Glomerular endothelial cell (primary cell): ENCODE measurements around the gene DPH6. TPM values are rescaled to one million over a fixed set of nuclear protein-coding genes. Genes with fewer than 3 reads are reported as not detected.

ENCODE experiments used
- DNase-seq: peaks from one replicate; pipeline ENCODE4 v3.0.0-alpha.2; 2011; ENCODE audit warnings: low read depth, low spot score; ENCODE audit errors: extremely low read depth
- total RNA-seq: library from RNA; depleted of rRNA; stranded (reverse); fragments of >200 nt; gene quantifications from 2 replicates; pipeline ENCODE4 v1.2.3, GENCODE V29; 2015

DPH6 gene
- total RNA-seq, 1 donor from 2014 or later: 3.7 TPM

DNA sequence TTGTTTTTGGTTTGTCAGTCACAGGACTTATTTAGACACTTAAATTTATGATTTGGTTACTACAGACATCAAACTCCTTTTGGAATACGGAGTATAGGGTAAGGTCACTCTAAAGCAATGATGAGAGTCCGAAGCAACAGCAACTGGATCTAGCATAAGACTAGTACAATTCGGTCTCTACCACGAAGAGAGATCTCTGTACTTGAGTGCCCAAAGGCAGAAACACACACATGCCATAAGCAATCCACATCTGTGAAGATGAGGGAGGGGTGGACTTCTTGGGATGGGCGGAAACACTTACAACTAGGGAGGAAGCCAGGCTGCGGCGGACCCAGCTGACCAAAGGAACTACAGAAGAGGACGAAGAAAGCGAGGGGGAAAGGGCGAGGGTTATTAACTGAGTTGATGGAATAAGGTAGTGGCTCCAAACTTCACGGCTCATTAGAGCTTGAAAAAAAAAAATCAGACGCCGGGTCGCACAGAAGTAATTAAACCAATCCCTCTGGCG is 595 bp downstream of the DPH6 start:
- peak; percentile 42 for DNase-seq

DNA sequence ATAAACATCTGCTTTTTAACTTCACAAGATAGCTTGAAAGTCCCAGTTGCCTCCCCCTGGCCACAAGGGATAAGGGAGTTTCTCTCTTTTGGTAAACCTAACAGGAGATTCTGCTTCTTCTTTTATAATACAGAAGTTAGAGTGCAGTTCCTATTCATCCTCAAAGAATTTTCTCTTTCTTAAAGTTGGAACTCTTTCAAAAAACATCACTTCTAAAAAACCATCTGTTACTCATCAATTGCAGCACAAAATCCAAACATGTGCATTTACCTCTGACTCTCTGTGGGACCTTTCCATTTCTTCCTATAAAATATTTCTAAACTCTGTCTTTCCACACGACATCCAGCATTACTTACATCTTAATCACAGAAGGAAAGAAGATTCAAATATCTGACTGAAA is 5.1 kb downstream of the DPH6 start:
- DNase-seq: no peak

DNA sequence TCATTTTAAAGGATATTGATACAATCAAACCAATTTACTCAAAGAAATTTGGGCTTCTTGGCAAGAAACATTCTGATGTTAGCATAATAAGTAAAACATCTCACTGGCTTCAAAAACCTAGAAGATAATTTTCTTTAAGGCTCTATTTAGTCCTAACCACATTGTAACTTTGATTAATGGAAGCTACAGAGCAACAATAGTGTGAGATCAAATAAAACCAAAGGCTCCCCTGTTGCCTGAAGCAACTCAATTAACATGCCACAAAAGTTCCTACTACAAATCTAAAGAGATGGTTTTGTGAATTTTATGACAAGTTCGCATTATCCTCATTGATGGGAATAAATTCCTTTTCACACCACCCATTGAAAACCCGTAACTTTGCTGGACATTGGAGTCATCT is 5.9 kb downstream of the DPH6 start:
- no peak for DNase-seq

DNA sequence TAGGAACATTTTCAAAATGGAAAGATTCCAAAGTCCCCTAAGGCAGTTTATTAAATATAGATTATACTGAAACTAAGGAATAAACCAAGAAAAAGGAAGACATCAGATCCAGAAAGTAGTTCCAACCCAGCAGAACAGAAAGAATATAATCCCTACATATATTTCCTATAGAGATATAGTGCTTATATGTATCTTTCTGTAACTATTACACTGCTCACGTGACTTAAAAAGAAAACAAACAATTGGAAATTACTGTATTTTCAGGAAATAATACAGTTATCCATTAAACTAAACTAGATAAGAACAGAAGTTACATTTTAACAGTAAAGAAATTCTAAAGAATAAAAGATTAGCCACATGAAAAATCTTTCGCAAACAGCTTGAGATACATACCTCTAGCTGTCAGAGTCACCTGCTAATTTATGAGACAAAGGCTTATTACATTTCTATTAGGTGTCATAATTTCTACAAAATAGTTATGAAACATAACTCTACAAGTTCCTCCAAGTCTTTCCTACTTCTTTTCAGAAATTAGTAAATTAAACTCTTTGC is 10.5 kb downstream of the DPH6 start:
- DNase-seq: no peak

DNA sequence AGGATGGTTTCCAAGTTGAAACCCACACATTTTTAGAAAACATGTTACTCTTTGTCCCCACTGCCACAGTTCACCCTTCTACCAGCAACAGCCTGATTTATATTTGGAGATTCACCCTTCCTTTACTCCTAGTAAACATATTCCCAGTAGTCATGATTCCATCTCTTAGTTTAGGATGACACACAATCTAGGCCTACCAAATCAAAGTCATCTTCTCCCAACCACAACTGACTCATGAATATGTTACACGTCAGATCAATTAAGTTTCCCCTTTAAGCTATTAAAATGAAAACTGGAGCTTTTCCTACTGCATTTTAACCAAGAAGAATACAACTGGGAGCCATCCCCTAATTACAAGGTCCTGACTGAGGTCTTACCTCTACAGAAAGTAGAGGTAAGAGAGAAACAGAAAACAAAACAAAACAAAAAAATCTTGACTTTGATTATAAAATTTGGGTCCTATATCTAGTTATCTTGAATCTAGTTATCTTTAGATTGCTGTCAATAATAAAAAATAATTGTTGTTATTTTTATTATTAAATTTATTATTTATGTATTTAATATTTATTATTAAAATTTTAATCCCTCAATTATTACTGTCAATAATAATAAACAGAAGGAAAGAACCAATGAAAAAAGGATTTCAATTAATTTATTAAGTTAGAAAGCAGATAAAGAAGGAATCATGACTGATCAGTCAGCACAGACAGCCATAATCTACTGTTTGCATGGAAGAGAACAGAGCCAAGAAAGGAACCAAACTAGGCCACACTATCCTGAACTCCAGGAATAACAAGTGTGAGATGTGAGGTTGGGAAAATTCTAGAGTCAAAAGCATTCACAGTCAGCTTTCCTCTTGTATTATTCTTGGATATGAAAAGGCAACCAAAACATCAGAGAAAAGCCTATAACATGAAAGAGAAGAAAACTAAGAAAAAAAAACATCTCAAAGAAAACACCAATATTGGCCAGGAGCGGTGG is 12.5 kb downstream of the DPH6 start:
- no peak for DNase-seq

DNA sequence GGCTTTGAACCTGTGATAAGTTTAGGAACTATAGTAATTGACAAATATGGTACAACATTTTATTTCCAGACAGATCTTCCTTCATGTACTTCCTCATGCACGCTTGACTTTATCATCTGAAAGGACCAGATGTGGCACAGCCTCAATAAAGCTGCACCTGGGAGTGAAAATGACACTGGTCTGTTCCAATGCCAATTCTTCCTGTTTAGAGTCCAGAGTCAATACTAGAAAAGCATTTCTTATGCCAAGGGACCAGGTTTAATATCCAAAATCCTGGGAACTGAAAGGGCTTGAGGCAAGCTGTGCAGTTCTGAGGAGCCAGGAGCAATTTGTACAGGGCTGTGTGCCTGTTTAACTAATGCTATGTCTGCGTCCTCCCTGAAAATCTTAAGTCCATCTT is 15.3 kb downstream of the DPH6 start:
- no peak for DNase-seq

DNA sequence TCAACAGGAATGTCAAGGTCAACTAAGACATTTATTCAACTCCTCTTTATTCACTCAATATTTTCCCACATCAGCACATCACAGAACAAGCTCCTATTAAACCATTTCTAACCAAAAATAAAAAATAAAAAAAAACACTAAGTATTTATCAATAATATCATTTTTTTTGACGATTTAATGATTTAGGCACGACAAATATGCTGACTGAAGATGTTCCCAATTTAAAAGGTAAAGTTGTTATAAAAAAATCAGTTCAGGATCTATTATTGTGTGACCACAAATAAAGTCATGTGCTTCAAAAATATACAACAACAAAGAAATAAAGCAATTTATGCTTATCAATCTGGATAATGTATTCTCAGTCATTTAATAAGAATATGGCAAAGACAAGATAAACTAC is 16.2 kb downstream of the DPH6 start:
- no peak for DNase-seq

DNA sequence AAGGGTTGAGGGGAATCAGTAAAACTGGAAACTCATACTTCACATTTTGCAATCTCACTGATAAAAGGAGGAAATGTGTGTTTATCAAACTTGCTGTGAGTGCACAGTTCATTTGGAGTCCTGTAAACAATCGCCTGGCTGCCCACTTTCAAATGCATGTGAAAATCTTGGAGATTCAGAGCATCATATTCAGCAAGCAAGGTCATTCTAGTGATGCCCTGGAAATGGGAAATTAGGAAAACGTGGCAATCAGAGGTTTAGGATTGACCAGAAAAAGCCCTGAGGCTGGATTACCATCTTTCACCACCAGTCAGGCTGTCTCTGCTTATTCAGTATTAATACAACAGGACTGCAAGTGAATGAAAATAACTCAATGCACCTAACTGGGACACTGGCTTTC is 23.9 kb downstream of the DPH6 start:
- DNase-seq: no peak

DNA sequence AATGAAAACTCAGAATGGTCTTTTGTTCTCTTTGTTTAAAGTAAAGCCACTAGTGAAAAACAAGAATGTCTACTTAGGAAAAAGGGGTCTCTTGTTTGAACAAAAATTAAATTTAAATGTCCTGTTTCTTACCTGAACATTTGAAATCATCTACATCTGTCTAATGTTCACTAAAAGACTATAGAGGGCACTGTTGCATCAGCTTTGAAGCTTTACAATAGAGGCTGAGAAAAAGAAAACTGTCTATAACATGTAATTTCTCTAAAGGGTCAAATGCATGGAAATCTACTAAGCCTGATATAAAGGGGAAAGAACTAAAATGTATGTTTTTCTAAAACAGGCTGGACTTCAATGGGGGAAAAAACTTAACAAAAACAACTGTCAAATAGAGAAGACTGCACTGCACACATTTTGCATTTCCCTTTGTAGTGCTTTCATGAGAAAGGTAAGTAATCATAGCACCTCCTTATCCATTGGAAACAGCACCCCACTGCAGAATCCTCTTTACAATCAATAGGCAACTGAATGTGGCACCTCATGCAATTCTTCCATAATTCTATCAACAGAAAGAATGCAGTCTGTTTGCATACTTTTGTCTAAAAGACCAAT is 26.3 kb downstream of the DPH6 start:
- peak; percentile 48 for DNase-seq

DNA sequence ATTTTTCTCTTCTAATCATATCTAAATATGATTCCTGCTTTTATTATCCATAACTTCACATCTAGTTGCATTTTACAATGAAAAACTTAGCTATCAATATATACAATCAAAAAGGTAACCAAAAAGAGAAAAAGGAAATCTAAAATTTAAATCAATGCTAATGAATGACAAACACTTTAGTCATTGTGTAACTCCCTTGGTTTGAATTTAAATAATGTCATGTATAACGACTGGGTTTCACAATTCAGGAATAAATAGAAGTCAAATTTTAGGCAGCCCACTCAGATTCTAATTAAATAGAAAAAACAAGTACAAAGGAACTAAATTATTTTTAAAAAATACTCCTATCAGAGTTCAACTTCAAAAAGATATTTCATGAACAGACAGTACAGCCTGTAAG is 26.9 kb downstream of the DPH6 start:
- no peak for DNase-seq

DNA sequence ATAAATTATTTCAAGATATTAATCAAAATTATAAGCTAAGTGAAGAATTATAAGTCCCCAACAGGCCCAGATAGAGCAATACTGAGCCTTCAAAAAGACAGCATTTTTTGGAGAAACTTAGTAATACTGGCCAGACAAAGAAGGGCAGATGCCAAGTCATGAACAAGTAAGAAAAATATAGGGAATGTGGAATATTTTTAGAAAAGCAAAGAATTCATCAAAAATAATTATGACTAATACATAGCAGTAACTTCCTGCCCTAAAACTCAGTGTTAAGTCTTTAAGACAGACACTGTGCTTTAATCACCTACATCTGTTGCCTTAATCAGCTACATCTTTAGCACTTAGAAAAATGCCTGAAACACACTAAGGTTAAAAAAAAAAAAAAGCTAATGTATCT is 31.2 kb downstream of the DPH6 start:
- no peak for DNase-seq

DNA sequence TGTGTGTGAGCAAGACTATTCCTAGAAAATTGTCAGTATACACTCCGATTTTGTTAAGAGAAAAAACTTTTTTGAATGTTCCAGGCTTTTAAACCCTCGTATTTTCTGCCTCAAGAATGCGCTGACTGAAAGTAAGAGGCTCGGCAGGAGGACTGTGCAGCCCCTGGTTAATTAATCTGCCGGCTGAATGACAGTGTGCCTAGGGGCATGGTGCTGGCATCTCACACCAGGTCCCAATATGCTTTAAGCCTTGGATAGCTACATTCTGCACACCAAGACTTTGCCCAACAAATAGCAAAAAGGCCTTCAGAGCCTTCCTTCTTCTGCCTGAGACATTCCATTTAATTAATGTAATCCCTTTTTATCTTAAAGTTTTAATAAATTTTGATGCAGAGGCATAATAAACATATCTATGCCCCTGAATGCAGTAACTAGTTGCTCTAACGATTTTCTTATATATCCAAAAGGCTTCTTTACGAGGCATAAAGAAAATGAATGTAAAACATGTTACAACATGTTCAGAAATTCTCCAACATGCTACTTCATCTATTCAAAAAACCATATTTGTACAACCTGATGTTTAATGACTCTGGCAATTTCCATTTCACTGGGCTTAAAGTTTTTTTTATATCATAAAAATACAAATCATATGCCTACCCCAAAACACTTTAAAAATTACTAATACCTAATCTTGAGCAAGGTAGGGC is 37.9 kb downstream of the DPH6 start:
- no peak for DNase-seq

DNA sequence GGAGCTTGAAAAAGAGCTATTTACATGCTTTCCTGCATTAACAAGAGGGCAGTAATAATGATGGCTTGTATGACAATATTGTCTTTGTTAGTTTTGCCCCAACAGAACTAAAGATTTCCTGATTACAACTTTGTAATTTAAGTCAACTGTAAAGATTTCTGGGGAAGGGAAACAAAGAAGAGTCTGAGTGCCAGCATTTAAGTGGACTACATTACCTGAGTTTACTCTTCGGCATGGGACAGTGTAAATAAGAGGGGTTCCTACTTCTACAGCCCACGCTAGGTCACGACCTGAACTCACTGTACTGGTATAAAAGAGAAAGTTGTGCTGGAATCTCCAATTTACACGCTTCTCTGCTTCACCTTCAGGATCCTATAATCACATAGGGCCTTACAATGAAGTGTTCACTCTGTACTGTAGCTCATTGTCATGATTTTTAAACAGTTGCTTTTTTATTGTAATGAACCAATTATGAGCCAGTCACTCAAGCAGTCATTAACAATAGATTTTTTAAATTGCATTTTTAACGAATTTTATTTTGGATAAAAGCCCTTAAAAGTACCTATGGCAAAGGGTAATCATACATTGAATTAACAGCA is 39.6 kb downstream of the DPH6 start:
- no peak for DNase-seq

DNA sequence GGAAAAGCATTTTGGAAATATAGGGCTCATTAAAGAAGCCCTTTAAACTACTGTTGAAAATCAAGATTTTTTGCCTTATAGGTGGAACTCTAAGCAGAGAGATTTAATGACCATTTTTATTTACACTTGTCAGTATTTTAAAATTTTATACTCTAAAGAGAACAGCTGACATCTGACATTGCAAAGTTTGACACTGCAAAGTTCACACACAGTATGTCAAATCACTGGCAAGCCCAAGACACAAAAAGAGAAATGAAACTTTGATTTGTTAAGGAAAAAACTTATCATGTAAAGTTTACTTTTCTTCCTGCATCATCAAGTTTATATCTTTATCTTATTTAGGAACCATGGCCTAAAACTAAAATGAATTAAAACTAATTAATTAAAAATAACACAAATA is 40.2 kb downstream of the DPH6 start:
- no peak for DNase-seq

DNA sequence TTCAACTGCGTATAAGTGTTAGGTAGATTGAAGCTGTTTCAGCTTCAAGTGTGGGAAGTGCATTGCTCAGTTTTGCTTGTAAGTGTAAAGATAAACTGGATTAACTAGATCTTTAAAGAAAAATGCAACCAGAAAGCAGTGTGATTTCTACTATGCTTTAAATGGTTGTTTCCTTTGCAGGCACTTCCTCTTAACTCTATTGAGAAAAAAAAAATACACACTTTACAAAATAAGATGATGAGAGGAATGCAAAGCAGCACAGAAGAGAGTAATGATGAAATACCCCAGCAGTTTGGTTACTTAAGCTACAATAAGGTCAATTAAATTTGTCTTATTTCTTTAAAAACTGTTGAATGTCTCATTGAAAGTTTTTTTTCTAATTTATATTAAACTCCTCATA is 40.8 kb downstream of the DPH6 start:
- DNase-seq: no peak

DNA sequence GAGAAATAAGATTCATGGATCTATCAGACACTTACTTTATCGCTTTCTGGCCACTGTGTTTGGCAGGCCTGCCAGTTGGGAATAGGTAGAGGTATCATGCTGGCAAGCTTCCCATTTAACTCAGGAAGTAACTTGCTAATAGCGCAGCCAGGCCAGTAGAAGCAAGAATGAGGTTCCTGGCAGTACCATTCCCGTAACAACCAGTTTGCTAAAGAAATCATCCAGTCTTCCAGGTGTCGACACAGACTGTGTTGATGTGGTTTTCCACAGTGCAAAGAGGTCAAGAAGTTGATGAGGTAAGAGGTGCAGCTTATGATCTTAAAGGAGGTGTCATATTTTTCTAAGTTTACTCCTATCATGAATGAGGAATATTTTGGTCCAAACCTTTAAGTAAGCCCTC is 46.2 kb downstream of the DPH6 start:
- DNase-seq: no peak

DNA sequence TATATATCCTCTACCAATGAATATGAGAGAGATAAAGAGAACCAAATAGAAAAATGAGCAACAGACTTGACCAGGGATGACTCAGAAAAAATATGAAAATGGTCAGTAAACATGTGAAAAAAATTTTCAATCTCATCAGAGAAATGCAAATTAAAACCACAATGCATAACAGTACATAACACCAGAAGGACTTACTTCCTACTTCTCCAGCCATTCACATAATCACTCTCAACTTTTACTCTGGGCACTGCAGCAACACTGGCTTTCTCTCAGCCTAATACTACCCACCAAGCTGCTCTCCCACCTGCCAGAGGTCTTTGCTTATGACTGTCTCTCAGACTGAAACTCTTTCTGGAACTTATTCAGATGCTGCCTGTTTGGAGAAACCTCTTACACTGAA is 49.4 kb downstream of the DPH6 start:
- DNase-seq: no peak

DNA sequence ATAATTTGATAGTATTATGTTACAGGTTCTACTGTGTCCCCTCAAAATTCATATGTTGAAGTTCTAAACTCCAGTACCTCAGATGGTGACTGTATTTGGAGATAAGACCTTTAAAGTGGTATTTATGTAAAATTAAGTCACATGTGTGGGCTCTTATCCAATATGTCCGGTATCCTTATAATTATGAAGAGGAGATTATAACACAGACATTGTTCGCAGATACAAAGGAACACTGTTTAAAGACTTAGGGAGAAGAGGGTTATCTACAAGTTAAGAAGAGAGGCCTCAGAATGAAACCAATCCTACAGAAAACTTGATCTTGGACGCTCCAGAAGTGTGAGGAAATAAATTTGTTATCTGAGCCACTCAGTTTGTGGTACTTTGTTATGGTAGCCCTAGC is 50.9 kb downstream of the DPH6 start:
- no peak for DNase-seq

DNA sequence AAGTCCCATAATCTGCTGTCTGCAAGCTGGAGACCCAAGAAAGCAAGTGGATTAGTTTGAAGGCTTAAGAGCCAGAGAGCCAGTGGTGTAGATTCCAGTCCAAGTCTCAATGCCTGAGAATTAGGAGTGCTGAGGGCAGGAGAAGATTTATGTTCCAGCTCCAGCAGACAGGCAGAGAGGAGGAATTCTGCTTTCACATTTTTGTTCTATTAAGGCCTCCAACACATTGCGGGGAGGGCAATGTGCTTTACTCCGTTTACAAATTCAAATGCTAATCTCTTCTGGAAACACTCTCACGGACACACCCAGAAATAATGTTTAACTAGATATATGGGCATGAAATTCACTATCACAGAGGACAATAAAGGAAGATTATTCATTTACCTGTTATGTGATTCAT is 54.0 kb downstream of the DPH6 start:
- no peak for DNase-seq

DNA sequence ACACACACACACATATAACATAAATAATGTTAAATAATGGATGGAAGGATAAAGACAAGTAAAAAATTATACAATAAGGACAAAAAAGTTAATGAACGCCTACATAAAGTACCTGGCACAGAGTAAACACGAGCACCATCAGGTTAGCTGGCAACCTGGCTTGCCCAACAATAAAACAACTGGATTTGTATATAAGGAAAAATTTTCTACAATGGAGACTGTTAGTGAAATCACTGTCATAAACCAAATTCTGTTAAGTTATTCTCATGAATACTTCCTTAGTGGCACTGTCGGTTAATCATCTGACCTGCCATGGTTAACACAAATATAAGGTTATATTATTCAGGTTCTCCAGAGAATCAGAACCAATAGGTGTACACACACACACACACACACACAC is 54.8 kb downstream of the DPH6 start:
- DNase-seq: no peak

DNA sequence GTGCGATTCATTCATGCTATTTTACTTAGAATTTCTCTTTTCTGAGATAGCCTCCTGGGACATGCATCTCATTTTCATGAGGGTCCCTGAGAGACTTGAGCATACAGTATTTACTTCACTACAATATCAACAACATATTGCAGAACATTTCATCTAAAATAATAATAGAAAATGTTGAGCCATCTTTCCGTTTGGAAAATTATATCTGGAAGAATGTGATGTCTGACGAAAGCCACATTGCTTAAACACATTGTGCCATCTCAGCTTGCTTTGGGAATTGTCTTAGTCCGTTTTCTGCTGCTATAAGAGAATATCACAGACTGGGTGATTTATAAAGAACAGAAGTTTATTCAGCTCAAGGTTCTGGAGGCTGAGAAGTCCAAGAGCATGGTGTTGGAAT is 55.5 kb downstream of the DPH6 start:
- no peak for DNase-seq
